GM23248 (cell line): ENCODE measurements around the gene GSTO2. TPM values are rescaled to one million over a fixed set of nuclear protein-coding genes. Genes with fewer than 3 reads are reported as not detected.

Experiments
- DNase-seq: peaks from one replicate; pipeline ENCODE4 v3.0.0-alpha.2; 2015
- H2AFZ ChIP-seq: fragments of 200-600 bp; sonication (generic); 2 replicates; pipeline ENCODE4 v1.6.1; 2016; ENCODE audit warnings: antibody characterized with exemption
- H3F3A ChIP-seq: fragments of 200-600 bp; sonication (generic); 2 replicates; pipeline ENCODE4 v1.6.1; 2016; ENCODE audit warnings: mild to moderate bottlenecking, antibody characterized with exemption, mixed run types; ENCODE audit not compliant: insufficient read depth
- H3K27ac ChIP-seq: fragments of 200-600 bp; sonication (generic); 2 replicates; pipeline ENCODE4 v1.5.1; 2016; ENCODE audit warnings: mild to moderate bottlenecking
- H3K27me3 ChIP-seq: fragments of 200-600 bp; sonication (generic); replicated peaks from 2 replicates; pipeline ENCODE4 v1.6.1; 2016; ENCODE audit warnings: mild to moderate bottlenecking; ENCODE audit not compliant: insufficient read depth
- H3K36me3 ChIP-seq: fragments of 200-600 bp; sonication (generic); 2 replicates; pipeline ENCODE4 v1.6.1; 2016; ENCODE audit warnings: low read depth, mild to moderate bottlenecking
- H3K4me1 ChIP-seq: fragments of 200-600 bp; sonication (generic); 2 replicates; pipeline ENCODE4 v1.6.1; 2016; ENCODE audit warnings: mild to moderate bottlenecking; ENCODE audit not compliant: insufficient read depth
- H3K4me2 ChIP-seq: fragments of 200-600 bp; sonication (generic); one replicate; pipeline ENCODE4 v1.6.1; 2016; ENCODE audit warnings: mild to moderate bottlenecking; ENCODE audit not compliant: unreplicated experiment
- H3K4me3 ChIP-seq: fragments of 200-600 bp; sonication (generic); 2 replicates; pipeline ENCODE4 v1.5.1; 2016; ENCODE audit warnings: mild to moderate bottlenecking
- H3K79me2 ChIP-seq: fragments of 200-600 bp; sonication (generic); 2 replicates; pipeline ENCODE4 v1.6.1; 2016; ENCODE audit warnings: mild to moderate bottlenecking; ENCODE audit not compliant: insufficient read depth
- H3K9ac ChIP-seq: fragments of 200-600 bp; sonication (generic); 2 replicates; pipeline ENCODE4 v1.6.1; 2016; ENCODE audit warnings: mild to moderate bottlenecking
- H3K9me2 ChIP-seq: fragments of 200-600 bp; sonication (generic); 2 replicates; pipeline ENCODE4 v1.6.1; 2016; ENCODE audit warnings: mixed run types, mild to moderate bottlenecking, moderate library complexity; ENCODE audit not compliant: insufficient read depth
- H3K9me3 ChIP-seq: fragments of 200-600 bp; sonication (generic); one replicate; pipeline ENCODE4 v1.6.1; 2017; ENCODE audit warnings: low read depth
- H4K20me1 ChIP-seq: fragments of 200-600 bp; sonication (generic); 2 replicates; pipeline ENCODE4 v1.6.0; 2016; ENCODE audit not compliant: insufficient read depth
- EZH2 ChIP-seq: fragments of 200-600 bp; sonication (generic); IDR thresholded peaks from 2 replicates; pipeline ENCODE4 v1.6.1; 2018; ENCODE audit warnings: antibody characterized with exemption, mild to moderate bottlenecking; ENCODE audit not compliant: insufficient read depth, poor library complexity, severe bottlenecking
- EZH2phosphoT487 ChIP-seq: fragments of 200-600 bp; sonication (generic); IDR thresholded peaks from 2 replicates; pipeline ENCODE4 v1.6.1; 2018; ENCODE audit warnings: antibody characterized with exemption, moderate library complexity, mild to moderate bottlenecking, low read depth; ENCODE audit not compliant: insufficient read depth
- whole genome bisulfite sequencing, 2 experiments: methylation state at CpG; one replicate each; pipeline ENCODE4 v1.1.6; 2015 to 2017; ENCODE audit warnings: low lambda C conversion rate in 2 of 2, low coverage in 1 of 2; ENCODE audit errors: missing lambda C conversion rate in 2 of 2; 5-methylcytosine and 5-hydroxymethylcytosine counted together
- in situ Hi-C: fragments of 300-500 bp; cut with MboI; formaldehyde crosslinking; loops from 2 replicates; pipeline ENCODE4 v1.15.0; 2020
- polyA plus RNA-seq: library from polyadenylated mRNA; unstranded; fragments of >200 nt; fragmentation: Nextera tagmentation; extraction: Ambion mirVana; gene quantifications from 2 replicates; pipeline ENCODE4 v1.2.1, GENCODE V29; 2016
- total RNA-seq: library from RNA; depleted of rRNA; stranded (reverse); fragments of >200 nt; shearing (Covaris generic); gene quantifications from 2 replicates; pipeline ENCODE4 v1.2.3, GENCODE V29; 2014

Gene GSTO2
- total and polyA plus RNA-seq, 2 experiments from 2014 or later: 1.1 to 2.2 TPM

GRCh38 chr10:104253606-104254410 lies 15.2 kb upstream of the GSTO2 start:
- 72 to 76% methylated on average over 10 of the region's 10 CpGs for WGBS, 2 experiments
- H4K20me1 ChIP-seq: no peaks in the 10 kb centered on the region; the same call in 1 of the 2 replicates
- no peaks in the 10 kb centered on the region for H3K27me3 ChIP-seq
- peak overlapping the region; percentile 97 for H3K9ac ChIP-seq
- H3K9me3 ChIP-seq: no peaks in the 10 kb centered on the region
- peak overlapping the region; percentile 94 for H2AFZ ChIP-seq
- peaks cover 43% of the 10 kb centered on the region for H3F3A ChIP-seq
- TF ChIP-seq EZH2phosphoT487 (no peak), EZH2 (no peak)
- peaks cover 16% of the 10 kb centered on the region for H3K36me3 ChIP-seq
- in situ Hi-C loops: no loop called here
- peak overlapping the region; percentile 96 for H3K27ac ChIP-seq
- H3K4me2 ChIP-seq: peak overlapping the region; percentile 95
- DNase-seq: peak; percentile 17
- no peaks in the 10 kb centered on the region for H3K9me2 ChIP-seq
- H3K79me2 ChIP-seq: peaks cover 48% of the 10 kb centered on the region
- peaks cover 34% of the 10 kb centered on the region for H3K4me1 ChIP-seq
- H3K4me3 ChIP-seq: peak overlapping the region; percentile 97

GRCh38 chr10:104254493-104255310 lies 14.3 kb upstream of the GSTO2 start, which contains the start of gene GSTO1:
GSTO1 (plus strand) TSS chr10:104254892; CDS start chr10:104254929, 37 bp downstream.
- in situ Hi-C loops: no loop called here
- Histone ChIP-seq H3K4me2 (peak within 1 kb of the TSS; percentile 95), H4K20me1 (no peaks in the 10 kb centered on the region; the same call in 1 of the 2 replicates), H3K9me2 (no peaks in the 10 kb centered on the region), H3K4me3 (peak within 1 kb of the TSS; percentile 97), H3K9ac (peak within 1 kb of the TSS; percentile 97), H3K9me3 (no peaks in the 10 kb centered on the region), H3K79me2 (peaks cover 53% of the 10 kb centered on the region), H3F3A (peaks cover 52% of the 10 kb centered on the region), H3K4me1 (peaks cover 42% of the 10 kb centered on the region), H3K27me3 (no peaks in the 10 kb centered on the region), H3K27ac (peak within 1 kb of the TSS; percentile 96), H3K36me3 (peaks cover 23% of the 10 kb centered on the region), H2AFZ (peak within 1 kb of the TSS; percentile 94)
- DNase-seq: peak; percentile 82
- TF ChIP-seq EZH2phosphoT487: no peak
- TF ChIP-seq EZH2: no peak
- 2% methylated on average over 42 to 61 of the region's 69 CpGs for WGBS, 2 experiments

GRCh38 chr10:104255311-104255981 lies 13.5 kb upstream of the GSTO2 start:
- Histone ChIP-seq H3K27ac (peak overlapping the region; percentile 96), H3K9me2 (no peaks in the 10 kb centered on the region), H3K4me3 (peak overlapping the region; percentile 97), H3K36me3 (peaks cover 26% of the 10 kb centered on the region), H3K4me1 (peaks cover 50% of the 10 kb centered on the region), H3K79me2 (peaks cover 53% of the 10 kb centered on the region), H3K27me3 (no peaks in the 10 kb centered on the region), H3K9me3 (no peaks in the 10 kb centered on the region), H4K20me1 (no peaks in the 10 kb centered on the region; the same call in 1 of the 2 replicates), H2AFZ (peak overlapping the region; percentile 94), H3K4me2 (peak overlapping the region; percentile 95), H3K9ac (peak overlapping the region; percentile 97), H3F3A (peaks cover 60% of the 10 kb centered on the region)
- WGBS, 2 experiments: 1 to 2% methylated on average over 12 of the region's 12 CpGs
- no peak for TF ChIP-seq EZH2phosphoT487
- in situ Hi-C loops: no loop called here
- peak; percentile 90 for DNase-seq
